HEK293 (cell line): ENCODE data around the gene AP2M1.

Experiments used
- CTCF ChIA-PET: fragments of 350-600 bp; formaldehyde crosslinking; extraction: SDS; loops from one replicate; lab custom pipeline; 2021; ENCODE audit warnings: antibody characterized with exemption; lab: Yijun Ruan, JAX
- POLR2A ChIA-PET: fragments of 300-600 bp; formaldehyde crosslinking; extraction: SDS; loops from one replicate; lab custom pipeline; 2020; ENCODE audit warnings: antibody characterized with exemption, inconsistent platforms; lab: Yijun Ruan, JAX
- H3K27ac ChIP-seq: fragments of 200-500 bp; sonication (Bioruptor generic); 2 replicates; pipeline ENCODE4 v1.5.1; 2014; ENCODE audit warnings: low read depth, low read length, control low read depth, inconsistent platforms; ENCODE audit errors: extremely low read depth
- H3K36me3 ChIP-seq, 2 experiments: fragments of 200-500 bp in 1 of 2; sonication (Bioruptor generic) in 1 of 2; 1 replicate in 1 of 2; 2 replicates in 1 of 2; pipeline ENCODE4 v1.5.1; 2014 to 2017; ENCODE audit warnings: inconsistent platforms in 2 of 2, low read length in 2 of 2; ENCODE audit not compliant: control insufficient read depth in 2 of 2, insufficient read depth in 1 of 2
- H3K4me1 ChIP-seq: fragments of 200-500 bp; sonication (Bioruptor generic); 2 replicates; pipeline ENCODE4 v1.5.1; 2014; ENCODE audit warnings: mild to moderate bottlenecking, low read length, inconsistent platforms; ENCODE audit not compliant: control insufficient read depth, insufficient read depth
- H3K4me3 ChIP-seq: 2 replicates; pipeline ENCODE4 v1.5.1; 2011; ENCODE audit warnings: low read depth, mild to moderate bottlenecking, control low read depth, low read length, moderate library complexity
- H3K9me3 ChIP-seq: fragments of 200-500 bp; sonication (Bioruptor generic); 2 replicates; pipeline ENCODE4 v1.5.1; 2014; ENCODE audit warnings: low read depth, low read length, inconsistent platforms; ENCODE audit not compliant: control insufficient read depth, insufficient read depth
- GLIS1 ChIP-seq: fragments of 450-650 bp; formaldehyde crosslinking; IDR thresholded peaks from 2 replicates; pipeline ENCODE4 v1.5.1; 2016; ENCODE audit warnings: missing biosample characterization, missing genetic modification characterization
- MEIS1 ChIP-seq: sonication (generic); formaldehyde crosslinking; IDR thresholded peaks from 2 replicates; pipeline ENCODE4 v1.8.1; 2022; ENCODE audit warnings: missing genetic modification reagents, mild to moderate bottlenecking, borderline replicate concordance
- SCRT2 ChIP-seq: fragments of 450-650 bp; formaldehyde crosslinking; IDR thresholded peaks from 2 replicates; pipeline ENCODE4 v1.5.1; 2016; ENCODE audit warnings: missing biosample characterization, missing genetic modification characterization
- SP7 ChIP-seq: fragments of 450-650 bp; formaldehyde crosslinking; IDR thresholded peaks from 2 replicates; pipeline ENCODE4 v1.5.1; 2016; ENCODE audit warnings: missing biosample characterization, missing genetic modification characterization
- ZBTB20 ChIP-seq: fragments of 450-650 bp; formaldehyde crosslinking; IDR thresholded peaks from 2 replicates; pipeline ENCODE4 v1.5.1; 2016; ENCODE audit warnings: missing biosample characterization, missing genetic modification characterization
- ZNF184 ChIP-seq: fragments of 450-650 bp; IDR thresholded peaks from 2 replicates; pipeline ENCODE4 v1.5.1; 2018; ENCODE audit warnings: missing biosample characterization, mild to moderate bottlenecking, missing genetic modification characterization
- ZNF223 ChIP-seq: fragments of 450-650 bp; formaldehyde crosslinking; IDR thresholded peaks from 2 replicates; pipeline ENCODE4 v1.5.1; 2016; ENCODE audit warnings: missing biosample characterization, missing genetic modification characterization
- ZNF335 ChIP-seq: fragments of 450-650 bp; formaldehyde crosslinking; conservative IDR thresholded peaks from 2 replicates; pipeline ENCODE4 v1.5.1; 2016; ENCODE audit warnings: missing biosample characterization, missing genetic modification characterization
- ZNF37A ChIP-seq: fragments of 450-650 bp; IDR thresholded peaks from 2 replicates; pipeline ENCODE4 v1.5.1; 2018; ENCODE audit warnings: missing biosample characterization, missing genetic modification characterization
- ZNF423 ChIP-seq: fragments of 450-650 bp; formaldehyde crosslinking; IDR thresholded peaks from 2 replicates; pipeline ENCODE4 v1.5.1; 2016; ENCODE audit warnings: missing biosample characterization, missing genetic modification characterization
- ZNF610 ChIP-seq: fragments of 450-650 bp; formaldehyde crosslinking; IDR thresholded peaks from 2 replicates; pipeline ENCODE4 v1.5.1; 2016; ENCODE audit warnings: missing biosample characterization, missing genetic modification characterization, borderline replicate concordance
- ZNF76 ChIP-seq: fragments of 450-650 bp; formaldehyde crosslinking; IDR thresholded peaks from 2 replicates; pipeline ENCODE4; 2016; ENCODE audit warnings: low read depth, missing biosample characterization, missing genetic modification characterization, borderline replicate concordance
- ZSCAN16 ChIP-seq: fragments of 450-650 bp; formaldehyde crosslinking; IDR thresholded peaks from 2 replicates; pipeline ENCODE4 v1.5.1; 2016; ENCODE audit warnings: missing biosample characterization, missing genetic modification characterization
- TF ChIP-seq, protein P1 (sequence below): fragments of 450-650 bp; formaldehyde crosslinking; IDR thresholded peaks from 2 replicates; pipeline ENCODE4 v1.5.1; 2016; ENCODE audit warnings: missing biosample characterization, missing genetic modification characterization, low read depth
- TF ChIP-seq, protein P2 (sequence below): fragments of 450-650 bp; formaldehyde crosslinking; optimal IDR thresholded peaks from 2 replicates; pipeline ENCODE3; 2016; ENCODE audit warnings: missing biosample characterization, mild to moderate bottlenecking, missing genetic modification characterization
- TF ChIP-seq, protein P3 (sequence below): fragments of 450-650 bp; formaldehyde crosslinking; IDR thresholded peaks from 2 replicates; pipeline ENCODE4 v1.5.1; 2016; ENCODE audit warnings: missing biosample characterization, missing genetic modification characterization
- TF ChIP-seq, protein P4 (sequence below): fragments of 450-650 bp; formaldehyde crosslinking; IDR thresholded peaks from 2 replicates; pipeline ENCODE4 v1.5.1; 2016; ENCODE audit warnings: missing biosample characterization, missing genetic modification characterization
- TF ChIP-seq, protein P5 (sequence below): fragments of 450-650 bp; formaldehyde crosslinking; IDR thresholded peaks from 2 replicates; pipeline ENCODE4 v1.5.1; 2016; ENCODE audit warnings: missing biosample characterization, missing genetic modification characterization
- TF ChIP-seq, protein P6 (sequence below): fragments of 450-650 bp; formaldehyde crosslinking; IDR thresholded peaks from 2 replicates; pipeline ENCODE4 v1.5.1; 2016; ENCODE audit warnings: missing biosample characterization, missing genetic modification characterization
- TF ChIP-seq, protein P7 (sequence below): fragments of 450-650 bp; formaldehyde crosslinking; IDR thresholded peaks from 2 replicates; pipeline ENCODE4 v1.5.1; 2016; ENCODE audit warnings: missing biosample characterization, missing genetic modification characterization

Gene AP2M1

DNA sequence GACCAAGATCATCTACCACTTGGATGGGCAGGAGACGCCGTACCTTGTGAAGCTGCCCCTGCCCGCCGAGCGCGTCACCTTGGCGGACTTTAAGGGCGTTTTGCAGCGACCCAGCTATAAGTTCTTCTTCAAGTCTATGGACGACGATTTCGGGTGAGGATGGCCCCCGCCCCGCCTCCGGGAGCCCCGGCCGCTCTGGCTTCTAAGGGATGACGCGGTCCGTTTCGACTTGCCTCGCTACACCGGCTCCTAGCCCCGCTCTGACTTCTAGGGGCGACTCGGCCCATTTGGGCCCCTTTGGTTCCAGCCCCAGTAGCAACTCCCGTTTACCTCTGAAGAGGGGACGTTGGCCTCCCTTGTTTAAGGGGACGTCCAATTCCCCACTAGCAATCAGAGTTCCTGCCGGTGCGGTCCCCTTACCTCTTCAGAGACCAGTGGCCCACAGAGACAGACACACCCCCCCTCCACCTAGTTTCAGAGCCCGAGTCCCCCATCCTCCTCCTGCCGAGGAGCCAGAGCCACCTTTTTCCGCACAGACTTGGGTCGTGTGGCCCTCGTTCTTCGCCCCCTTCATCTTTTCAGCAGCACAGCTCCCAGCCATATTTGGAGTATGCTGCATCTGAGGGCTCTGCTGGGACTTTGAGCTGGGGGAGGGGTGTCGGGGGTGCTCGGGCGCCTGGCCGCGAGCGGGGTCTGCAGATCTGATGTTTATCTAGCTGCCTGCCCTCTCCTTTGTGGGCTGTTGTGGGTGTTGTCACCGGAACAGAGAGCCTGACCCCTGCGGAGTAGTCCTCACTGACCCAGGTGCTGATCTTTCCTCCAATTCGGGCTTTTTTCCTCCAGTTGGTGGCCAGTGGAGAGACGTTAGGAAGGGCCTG is 18.8 kb upstream of the AP2M1 start (continued):
- TF ChIP-seq, protein P1, sequence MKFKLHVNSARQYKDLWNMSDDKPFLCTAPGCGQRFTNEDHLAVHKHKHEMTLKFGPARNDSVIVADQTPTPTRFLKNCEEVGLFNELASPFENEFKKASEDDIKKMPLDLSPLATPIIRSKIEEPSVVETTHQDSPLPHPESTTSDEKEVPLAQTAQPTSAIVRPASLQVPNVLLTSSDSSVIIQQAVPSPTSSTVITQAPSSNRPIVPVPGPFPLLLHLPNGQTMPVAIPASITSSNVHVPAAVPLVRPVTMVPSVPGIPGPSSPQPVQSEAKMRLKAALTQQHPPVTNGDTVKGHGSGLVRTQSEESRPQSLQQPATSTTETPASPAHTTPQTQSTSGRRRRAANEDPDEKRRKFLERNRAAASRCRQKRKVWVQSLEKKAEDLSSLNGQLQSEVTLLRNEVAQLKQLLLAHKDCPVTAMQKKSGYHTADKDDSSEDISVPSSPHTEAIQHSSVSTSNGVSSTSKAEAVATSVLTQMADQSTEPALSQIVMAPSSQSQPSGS = no peak
- no peak for TF ChIP-seq ZNF223 (tag by site-specific recombination)
- TF ChIP-seq, protein P2, sequence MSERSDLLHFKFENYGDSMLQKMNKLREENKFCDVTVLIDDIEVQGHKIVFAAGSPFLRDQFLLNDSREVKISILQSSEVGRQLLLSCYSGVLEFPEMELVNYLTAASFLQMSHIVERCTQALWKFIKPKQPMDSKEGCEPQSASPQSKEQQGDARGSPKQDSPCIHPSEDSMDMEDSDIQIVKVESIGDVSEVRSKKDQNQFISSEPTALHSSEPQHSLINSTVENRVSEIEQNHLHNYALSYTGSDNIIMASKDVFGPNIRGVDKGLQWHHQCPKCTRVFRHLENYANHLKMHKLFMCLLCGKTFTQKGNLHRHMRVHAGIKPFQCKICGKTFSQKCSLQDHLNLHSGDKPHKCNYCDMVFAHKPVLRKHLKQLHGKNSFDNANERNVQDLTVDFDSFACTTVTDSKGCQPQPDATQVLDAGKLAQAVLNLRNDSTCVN (tag by site-specific recombination) = peak; percentile 55
- TF ChIP-seq, protein P3, sequence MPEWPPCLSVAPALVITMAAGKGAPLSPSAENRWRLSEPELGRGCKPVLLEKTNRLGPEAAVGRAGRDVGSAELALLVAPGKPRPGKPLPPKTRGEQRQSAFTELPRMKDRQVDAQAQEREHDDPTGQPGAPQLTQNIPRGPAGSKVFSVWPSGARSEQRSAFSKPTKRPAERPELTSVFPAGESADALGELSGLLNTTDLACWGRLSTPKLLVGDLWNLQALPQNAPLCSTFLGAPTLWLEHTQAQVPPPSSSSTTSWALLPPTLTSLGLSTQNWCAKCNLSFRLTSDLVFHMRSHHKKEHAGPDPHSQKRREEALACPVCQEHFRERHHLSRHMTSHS (tag by site-specific recombination) = no peak
- TF ChIP-seq ZNF423 (tag by site-specific recombination) = no peak
- TF ChIP-seq, protein P4, sequence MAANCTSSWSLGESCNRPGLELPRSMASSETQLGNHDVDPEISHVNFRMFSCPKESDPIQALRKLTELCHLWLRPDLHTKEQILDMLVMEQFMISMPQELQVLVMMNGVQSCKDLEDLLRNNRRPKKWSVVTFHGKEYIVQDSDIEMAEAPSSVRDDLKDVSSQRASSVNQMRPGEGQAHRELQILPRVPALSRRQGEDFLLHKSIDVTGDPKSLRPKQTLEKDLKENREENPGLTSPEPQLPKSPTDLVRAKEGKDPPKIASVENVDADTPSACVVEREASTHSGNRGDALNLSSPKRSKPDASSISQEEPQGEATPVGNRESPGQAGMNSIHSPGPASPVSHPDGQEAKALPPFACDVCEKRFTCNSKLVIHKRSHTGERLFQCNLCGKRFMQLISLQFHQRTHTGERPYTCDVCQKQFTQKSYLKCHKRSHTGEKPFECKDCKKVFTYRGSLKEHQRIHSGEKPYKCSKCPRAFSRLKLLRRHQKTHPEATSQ = no peak
- TF ChIP-seq SCRT2 (tag by site-specific recombination) = no peak
- no peak for TF ChIP-seq MEIS1 (CRISPR knock-in tag)
- no peak for TF ChIP-seq ZSCAN16 (tag by site-specific recombination)
- TF ChIP-seq, protein P5, sequence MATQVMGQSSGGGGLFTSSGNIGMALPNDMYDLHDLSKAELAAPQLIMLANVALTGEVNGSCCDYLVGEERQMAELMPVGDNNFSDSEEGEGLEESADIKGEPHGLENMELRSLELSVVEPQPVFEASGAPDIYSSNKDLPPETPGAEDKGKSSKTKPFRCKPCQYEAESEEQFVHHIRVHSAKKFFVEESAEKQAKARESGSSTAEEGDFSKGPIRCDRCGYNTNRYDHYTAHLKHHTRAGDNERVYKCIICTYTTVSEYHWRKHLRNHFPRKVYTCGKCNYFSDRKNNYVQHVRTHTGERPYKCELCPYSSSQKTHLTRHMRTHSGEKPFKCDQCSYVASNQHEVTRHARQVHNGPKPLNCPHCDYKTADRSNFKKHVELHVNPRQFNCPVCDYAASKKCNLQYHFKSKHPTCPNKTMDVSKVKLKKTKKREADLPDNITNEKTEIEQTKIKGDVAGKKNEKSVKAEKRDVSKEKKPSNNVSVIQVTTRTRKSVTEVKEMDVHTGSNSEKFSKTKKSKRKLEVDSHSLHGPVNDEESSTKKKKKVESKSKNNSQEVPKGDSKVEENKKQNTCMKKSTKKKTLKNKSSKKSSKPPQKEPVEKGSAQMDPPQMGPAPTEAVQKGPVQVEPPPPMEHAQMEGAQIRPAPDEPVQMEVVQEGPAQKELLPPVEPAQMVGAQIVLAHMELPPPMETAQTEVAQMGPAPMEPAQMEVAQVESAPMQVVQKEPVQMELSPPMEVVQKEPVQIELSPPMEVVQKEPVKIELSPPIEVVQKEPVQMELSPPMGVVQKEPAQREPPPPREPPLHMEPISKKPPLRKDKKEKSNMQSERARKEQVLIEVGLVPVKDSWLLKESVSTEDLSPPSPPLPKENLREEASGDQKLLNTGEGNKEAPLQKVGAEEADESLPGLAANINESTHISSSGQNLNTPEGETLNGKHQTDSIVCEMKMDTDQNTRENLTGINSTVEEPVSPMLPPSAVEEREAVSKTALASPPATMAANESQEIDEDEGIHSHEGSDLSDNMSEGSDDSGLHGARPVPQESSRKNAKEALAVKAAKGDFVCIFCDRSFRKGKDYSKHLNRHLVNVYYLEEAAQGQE (tag by site-specific recombination) = peak; percentile 65; the same call in 1 of the 2 replicates
- no peak for TF ChIP-seq ZNF37A (tag by site-specific recombination)
- no peak for TF ChIP-seq ZNF184 (tag by site-specific recombination)

DNA sequence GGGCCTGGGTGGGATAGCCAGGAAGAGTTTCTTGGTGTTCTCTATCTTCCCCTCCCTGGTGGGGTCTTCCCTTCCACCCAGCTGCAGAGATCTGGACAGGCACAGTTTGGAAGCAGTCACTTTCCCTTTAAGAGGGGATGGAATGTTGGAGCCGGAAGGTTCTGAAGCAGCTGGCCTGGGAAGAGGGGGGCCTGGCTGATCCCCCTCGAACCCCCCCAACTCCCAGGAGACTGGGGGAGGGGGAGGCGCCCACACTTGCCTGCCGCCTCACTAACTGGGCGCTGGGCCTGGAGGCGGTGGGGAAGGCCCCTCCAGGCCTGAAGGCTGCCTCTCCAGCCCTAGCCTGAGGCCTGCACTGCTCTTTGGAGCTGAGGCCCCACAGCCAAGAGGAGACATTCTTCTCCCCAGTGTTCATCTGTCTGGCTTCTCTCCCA is 18.1 kb upstream of the AP2M1 start:
- ChIA-PET CTCF (interaction anchor here (0.6 to 1.6 kb wide), 4 partner anchors 30 to 272 kb away, joined by 3 read pairs; partner anchors contain the start of gene PARL), POLR2A (interaction anchor here (1.5 to 2.0 kb wide), 5 partner anchors 13 to 28 kb away, joined by 3 to 11 read pairs (median 9); partner anchors contain the start of genes ABCF3 and EIF2B5)
- Histone ChIP-seq H3K9me3 (no peaks in the 10 kb centered on the region), H3K4me1 (no peaks in the 10 kb centered on the region), H3K27ac (peak overlapping the region; percentile 95), H3K4me3 (peak overlapping the region; percentile 82), H3K36me3 (peaks cover 0 to 11% of the 10 kb centered on the region in 2 experiments; a peak in 2 of 3 replicates)
- TF ChIP-seq ZNF610 (tag by site-specific recombination) (no peak), ZBTB20 (tag by site-specific recombination) (no peak), ZNF76 (no peak), SP7 (no peak), GLIS1 (tag by site-specific recombination) (no peak), ZNF335 (tag by site-specific recombination) (peak; percentile 82)
- TF ChIP-seq, protein P6, sequence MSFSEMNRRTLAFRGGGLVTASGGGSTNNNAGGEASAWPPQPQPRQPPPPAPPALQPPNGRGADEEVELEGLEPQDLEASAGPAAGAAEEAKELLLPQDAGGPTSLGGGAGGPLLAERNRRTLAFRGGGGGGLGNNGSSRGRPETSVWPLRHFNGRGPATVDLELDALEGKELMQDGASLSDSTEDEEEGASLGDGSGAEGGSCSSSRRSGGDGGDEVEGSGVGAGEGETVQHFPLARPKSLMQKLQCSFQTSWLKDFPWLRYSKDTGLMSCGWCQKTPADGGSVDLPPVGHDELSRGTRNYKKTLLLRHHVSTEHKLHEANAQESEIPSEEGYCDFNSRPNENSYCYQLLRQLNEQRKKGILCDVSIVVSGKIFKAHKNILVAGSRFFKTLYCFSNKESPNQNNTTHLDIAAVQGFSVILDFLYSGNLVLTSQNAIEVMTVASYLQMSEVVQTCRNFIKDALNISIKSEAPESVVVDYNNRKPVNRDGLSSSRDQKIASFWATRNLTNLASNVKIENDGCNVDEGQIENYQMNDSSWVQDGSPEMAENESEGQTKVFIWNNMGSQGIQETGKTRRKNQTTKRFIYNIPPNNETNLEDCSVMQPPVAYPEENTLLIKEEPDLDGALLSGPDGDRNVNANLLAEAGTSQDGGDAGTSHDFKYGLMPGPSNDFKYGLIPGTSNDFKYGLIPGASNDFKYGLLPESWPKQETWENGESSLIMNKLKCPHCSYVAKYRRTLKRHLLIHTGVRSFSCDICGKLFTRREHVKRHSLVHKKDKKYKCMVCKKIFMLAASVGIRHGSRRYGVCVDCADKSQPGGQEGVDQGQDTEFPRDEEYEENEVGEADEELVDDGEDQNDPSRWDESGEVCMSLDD = peak; percentile 29; the same call in 1 of the 2 replicates
- TF ChIP-seq, protein P7, sequence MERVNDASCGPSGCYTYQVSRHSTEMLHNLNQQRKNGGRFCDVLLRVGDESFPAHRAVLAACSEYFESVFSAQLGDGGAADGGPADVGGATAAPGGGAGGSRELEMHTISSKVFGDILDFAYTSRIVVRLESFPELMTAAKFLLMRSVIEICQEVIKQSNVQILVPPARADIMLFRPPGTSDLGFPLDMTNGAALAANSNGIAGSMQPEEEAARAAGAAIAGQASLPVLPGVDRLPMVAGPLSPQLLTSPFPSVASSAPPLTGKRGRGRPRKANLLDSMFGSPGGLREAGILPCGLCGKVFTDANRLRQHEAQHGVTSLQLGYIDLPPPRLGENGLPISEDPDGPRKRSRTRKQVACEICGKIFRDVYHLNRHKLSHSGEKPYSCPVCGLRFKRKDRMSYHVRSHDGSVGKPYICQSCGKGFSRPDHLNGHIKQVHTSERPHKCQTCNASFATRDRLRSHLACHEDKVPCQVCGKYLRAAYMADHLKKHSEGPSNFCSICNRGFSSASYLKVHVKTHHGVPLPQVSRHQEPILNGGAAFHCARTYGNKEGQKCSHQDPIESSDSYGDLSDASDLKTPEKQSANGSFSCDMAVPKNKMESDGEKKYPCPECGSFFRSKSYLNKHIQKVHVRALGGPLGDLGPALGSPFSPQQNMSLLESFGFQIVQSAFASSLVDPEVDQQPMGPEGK (tag by site-specific recombination) = 0 out of 2 replicates have a peak, but pooled peaks have one; percentile 36
